Measurements from ENCODE around the gene AQP1. TPM values are rescaled to one million over a fixed set of nuclear protein-coding genes. Genes with fewer than 3 reads are reported as not detected.

AQP1 gene
- total RNA-seq, 1 donor from 2014 or later, result 6.7 TPM

DNA sequence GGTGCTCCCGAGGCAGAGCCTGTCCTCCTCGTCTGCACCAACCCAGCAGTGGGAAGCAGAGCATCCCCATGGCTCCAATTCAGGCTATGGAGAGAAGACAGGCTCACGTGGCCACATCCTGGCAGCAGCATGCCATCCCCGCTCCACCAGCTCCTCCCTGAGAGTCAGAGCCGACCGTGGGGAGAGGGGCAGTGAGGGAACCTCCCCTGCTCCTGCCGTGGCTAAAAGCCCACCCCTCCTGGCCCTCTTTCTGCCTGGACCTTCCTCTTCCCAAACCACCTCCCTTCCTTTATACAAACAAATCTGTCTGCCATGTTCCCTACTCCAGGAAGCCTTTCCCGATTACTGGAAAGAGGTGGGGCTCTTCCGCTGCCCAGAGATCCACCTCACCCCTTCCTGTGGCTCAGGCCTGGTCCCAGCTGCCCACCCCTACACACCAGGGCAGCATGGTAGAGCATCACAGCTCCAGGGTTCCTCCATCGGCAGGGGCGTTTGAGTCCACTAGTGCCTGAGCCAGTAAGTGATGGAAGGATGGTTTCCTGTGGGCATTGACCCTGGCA is 10.8 kb upstream of the AQP1 start:
- TF ChIP-seq, protein P1, sequence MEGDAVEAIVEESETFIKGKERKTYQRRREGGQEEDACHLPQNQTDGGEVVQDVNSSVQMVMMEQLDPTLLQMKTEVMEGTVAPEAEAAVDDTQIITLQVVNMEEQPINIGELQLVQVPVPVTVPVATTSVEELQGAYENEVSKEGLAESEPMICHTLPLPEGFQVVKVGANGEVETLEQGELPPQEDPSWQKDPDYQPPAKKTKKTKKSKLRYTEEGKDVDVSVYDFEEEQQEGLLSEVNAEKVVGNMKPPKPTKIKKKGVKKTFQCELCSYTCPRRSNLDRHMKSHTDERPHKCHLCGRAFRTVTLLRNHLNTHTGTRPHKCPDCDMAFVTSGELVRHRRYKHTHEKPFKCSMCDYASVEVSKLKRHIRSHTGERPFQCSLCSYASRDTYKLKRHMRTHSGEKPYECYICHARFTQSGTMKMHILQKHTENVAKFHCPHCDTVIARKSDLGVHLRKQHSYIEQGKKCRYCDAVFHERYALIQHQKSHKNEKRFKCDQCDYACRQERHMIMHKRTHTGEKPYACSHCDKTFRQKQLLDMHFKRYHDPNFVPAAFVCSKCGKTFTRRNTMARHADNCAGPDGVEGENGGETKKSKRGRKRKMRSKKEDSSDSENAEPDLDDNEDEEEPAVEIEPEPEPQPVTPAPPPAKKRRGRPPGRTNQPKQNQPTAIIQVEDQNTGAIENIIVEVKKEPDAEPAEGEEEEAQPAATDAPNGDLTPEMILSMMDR (IDR thresholded peaks at IDR 0.05), result no peak
- H3K27ac Mint-ChIP-seq (ENCODE audit: unreplicated experiment), result no peak overlapping the region
- no peak overlapping the region for H3K4me3 Mint-ChIP-seq (ENCODE audit: unreplicated experiment)
- H3K9me3 Mint-ChIP-seq (ENCODE audit: unreplicated experiment), result no peaks in the 10 kb centered on the region
- H3K36me3 Mint-ChIP-seq (ENCODE audit: unreplicated experiment), result no peaks in the 10 kb centered on the region
- peaks cover 28% of the 10 kb centered on the region for H3K4me1 Mint-ChIP-seq (ENCODE audit: unreplicated experiment)
- DNase-seq (ENCODE audit: extremely low spot score, unreplicated experiment), result no peak
- peaks cover 7% of the 10 kb centered on the region for H3K27me3 Mint-ChIP-seq (ENCODE audit: unreplicated experiment)

- TF ChIP-seq, protein P1 (IDR thresholded peaks at IDR 0.05), result no peak
- Mint-ChIP-seq H3K27ac (ENCODE audit: unreplicated experiment) (no peak overlapping the region), H3K36me3 (ENCODE audit: unreplicated experiment) (no peaks in the 10 kb centered on the region), H3K4me3 (ENCODE audit: unreplicated experiment) (no peak overlapping the region), H3K27me3 (ENCODE audit: unreplicated experiment) (peaks cover 4% of the 10 kb centered on the region), H3K4me1 (ENCODE audit: unreplicated experiment) (peaks cover 37% of the 10 kb centered on the region), H3K9me3 (ENCODE audit: unreplicated experiment) (no peaks in the 10 kb centered on the region)
- DNase-seq (ENCODE audit: extremely low spot score, unreplicated experiment), result no peak
Observed at GRCh38 chr7:30901856-30902255, 9.8 kb upstream of the AQP1 start.

DNA sequence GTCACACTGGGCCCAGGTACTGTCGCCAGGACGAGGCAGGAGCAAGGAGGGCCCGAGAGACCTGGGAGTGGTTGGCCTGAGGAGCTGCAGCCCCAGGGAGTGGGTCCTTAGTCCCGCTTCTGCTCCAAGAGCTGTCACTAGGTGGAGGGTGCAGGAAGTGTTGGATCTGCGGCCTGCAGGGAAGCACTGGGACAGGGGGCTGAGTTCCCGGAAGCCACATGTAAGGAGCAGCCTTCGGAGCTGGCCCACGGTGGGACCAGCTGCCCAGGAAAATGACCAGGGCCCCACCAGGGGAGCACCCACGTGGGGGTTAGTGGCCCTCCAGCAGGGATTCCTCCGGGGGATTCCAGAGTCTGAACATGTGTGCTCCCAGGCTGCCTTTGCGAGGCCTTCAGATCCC is 9.2 kb upstream of the AQP1 start:
- DNase-seq (ENCODE audit: extremely low spot score, unreplicated experiment), result no peak
- H3K4me3 Mint-ChIP-seq (ENCODE audit: unreplicated experiment), result no peak overlapping the region
- no peaks in the 10 kb centered on the region for H3K9me3 Mint-ChIP-seq (ENCODE audit: unreplicated experiment)
- H3K36me3 Mint-ChIP-seq (ENCODE audit: unreplicated experiment), result no peaks in the 10 kb centered on the region
- TF ChIP-seq, protein P1 (IDR thresholded peaks at IDR 0.05), result no peak
- peaks cover 3% of the 10 kb centered on the region for H3K27me3 Mint-ChIP-seq (ENCODE audit: unreplicated experiment)
- peaks cover 32% of the 10 kb centered on the region for H3K4me1 Mint-ChIP-seq (ENCODE audit: unreplicated experiment)
- no peak overlapping the region for H3K27ac Mint-ChIP-seq (ENCODE audit: unreplicated experiment)

- Mint-ChIP-seq H3K27ac (ENCODE audit: unreplicated experiment) (no peak overlapping the region), H3K27me3 (ENCODE audit: unreplicated experiment) (no peaks in the 10 kb centered on the region), H3K4me1 (ENCODE audit: unreplicated experiment) (peaks cover 31% of the 10 kb centered on the region), H3K36me3 (ENCODE audit: unreplicated experiment) (no peaks in the 10 kb centered on the region), H3K4me3 (ENCODE audit: unreplicated experiment) (no peak overlapping the region), H3K9me3 (ENCODE audit: unreplicated experiment) (no peaks in the 10 kb centered on the region)
- TF ChIP-seq, protein P1 (IDR thresholded peaks at IDR 0.05), result no peak
- no peak for DNase-seq (ENCODE audit: extremely low spot score, unreplicated experiment)
Observed at GRCh38 chr7:30903146-30903545, 8.5 kb upstream of the AQP1 start.

- H3K27me3 Mint-ChIP-seq (ENCODE audit: unreplicated experiment), result no peaks in the 10 kb centered on the region
- no peaks in the 10 kb centered on the region for H3K9me3 Mint-ChIP-seq (ENCODE audit: unreplicated experiment)
- no peak overlapping the region for H3K27ac Mint-ChIP-seq (ENCODE audit: unreplicated experiment)
- no peaks in the 10 kb centered on the region for H3K36me3 Mint-ChIP-seq (ENCODE audit: unreplicated experiment)
- H3K4me1 Mint-ChIP-seq (ENCODE audit: unreplicated experiment), result peaks cover 29% of the 10 kb centered on the region
- no peak overlapping the region for H3K4me3 Mint-ChIP-seq (ENCODE audit: unreplicated experiment)
- TF ChIP-seq, protein P1 (IDR thresholded peaks at IDR 0.05), result no peak
- no peak for DNase-seq (ENCODE audit: extremely low spot score, unreplicated experiment)
Observed at GRCh38 chr7:30904561-30904960, 7.1 kb upstream of the AQP1 start.
